Left lung (tissue), 14 donors: ENCODE results near the gene BSPH1. TPM values are rescaled to one million over a fixed set of nuclear protein-coding genes. Genes with fewer than 3 reads are reported as not detected.

ENCODE experiments used
- ATAC-seq: fragments of 200-7000 bp; cut with Tn5 transposase; one replicate; pipeline ENCODE4 v1.9.1; 2020; ENCODE audit warnings: moderate library complexity
- DNase-seq, 4 donors: peaks; one replicate each; pipeline ENCODE4 v3.0.0-alpha.2; 2013 to 2020
- H3K27ac ChIP-seq, 2 donors: fragments of 200-600 bp; sonication (generic) in 1 of 2; one replicate each; pipeline versions ENCODE4 v1.5.0 to v1.8.0; 2020 to 2021
- H3K27me3 ChIP-seq, 2 donors: fragments of 200-600 bp; sonication (generic) in 1 of 2; one replicate each; pipeline versions ENCODE4 v1.5.0 to v1.8.0; 2020 to 2021
- H3K36me3 ChIP-seq, 2 donors: fragments of 200-600 bp; sonication (generic) in 1 of 2; one replicate each; pipeline versions ENCODE4 v1.5.0 to v1.8.0; 2020 to 2021
- H3K4me1 ChIP-seq, 2 donors: fragments of 200-600 bp; one replicate each; pipeline ENCODE4 v1.8.0; 2021
- H3K4me3 ChIP-seq, 2 donors: fragments of 200-600 bp; sonication (generic) in 1 of 2; one replicate each; pipeline versions ENCODE4 v1.5.0 to v1.8.0; 2020 to 2021; ENCODE audit warnings: mild to moderate bottlenecking in 1 of 2
- H3K9me3 ChIP-seq, 2 donors: fragments of 200-600 bp; sonication (generic) in 1 of 2; one replicate each; pipeline versions ENCODE4 v1.5.0 to v1.8.0; 2020 to 2021
- intact Hi-C, 2 donors: fragments of 100-400 bp; cut with DNase I; formaldehyde crosslinking; loops; one replicate each; pipeline versions ENCODE4 v1.11.2 to v1.14.2; 2022
- long read RNA-seq, 12 donors: library from polyadenylated mRNA in 2 of 12; unstranded in 2 of 12; transcript quantifications; one replicate each; pipeline ENCODE4 v2.0.0 and lab custom pipeline, GENCODE V29; 2019 to 2026
- polyA plus RNA-seq, 6 donors: library from polyadenylated mRNA; unstranded; fragments of 120-200 nt; gene quantifications; one replicate each; pipeline ENCODE4 v1.2.1, GENCODE V29; 2013; ENCODE audit not compliant: insufficient read length in 6 of 6
- total RNA-seq, 2 donors: library from RNA; stranded (reverse); fragmentation: NEBNext Ultra II Directional; extraction: Animal tissue kit (Norgen Biotek cat#: 25700); gene quantifications; one replicate each; pipeline ENCODE4 v1.2.1, GENCODE V29; 2021
- TF ChIP-seq, protein P1 (sequence below), 2 donors: fragments of 200-600 bp; sonication (generic) in 1 of 2; IDR thresholded peaks; one replicate each; pipeline versions ENCODE4 v1.5.0 to v1.8.0; 2021; ENCODE audit warnings: antibody characterized with exemption in 2 of 2
- donor health status: DM: no; HTN: yes; CAD: no.
- donor health status: DM: no; HTN: no; CAD: no.

Gene BSPH1, protein sequence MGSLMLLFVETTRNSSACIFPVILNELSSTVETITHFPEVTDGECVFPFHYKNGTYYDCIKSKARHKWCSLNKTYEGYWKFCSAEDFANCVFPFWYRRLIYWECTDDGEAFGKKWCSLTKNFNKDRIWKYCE
- total RNA-seq, result not detected
- polyA plus RNA-seq, result not detected
- long read RNA-seq, donor 1, result 0 reads
- long read RNA-seq, donor 2, result 0 reads
- long read RNA-seq, donor 3, result 0 reads
- long read RNA-seq, donor 4, result 0 reads
- long read RNA-seq, donor 5, result 0 reads
- long read RNA-seq, donor 6, result 0 reads
- long read RNA-seq, donor 7, result 0 reads
- long read RNA-seq, donor 8, result 0 reads
- long read RNA-seq, donor 9, result 0 reads
- long read RNA-seq, donor 10, result 0 reads
- long read RNA-seq, donor 11, result 0 reads
- long read RNA-seq, donor 12, result 0 reads

DNA sequence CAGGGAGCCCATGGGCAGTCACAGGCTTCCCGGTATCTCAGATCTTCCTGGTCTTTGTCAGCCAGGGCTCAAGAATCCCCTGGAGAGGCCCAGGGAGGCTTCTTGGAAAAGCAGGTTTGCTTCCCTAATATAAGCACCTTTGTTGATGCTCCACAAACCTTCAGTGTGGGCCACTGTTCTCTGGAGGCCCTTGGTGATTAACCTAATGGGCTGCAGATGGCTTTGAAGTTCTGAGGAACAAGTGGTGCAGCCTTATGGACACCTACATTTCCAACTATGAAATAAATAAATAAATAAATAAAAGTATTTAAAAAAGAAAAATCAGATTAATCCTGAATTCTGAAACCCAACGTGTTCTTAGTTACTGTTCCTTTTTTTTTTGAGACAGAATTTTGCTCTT is at the start of gene BSPH1:
Gene BSPH1 (minus strand): TSS at position 101 of the 400 bp plus-strand sequence. CDS start 89 bp downstream, at position 12.
- intact Hi-C loops, result no loop called here

DNA sequence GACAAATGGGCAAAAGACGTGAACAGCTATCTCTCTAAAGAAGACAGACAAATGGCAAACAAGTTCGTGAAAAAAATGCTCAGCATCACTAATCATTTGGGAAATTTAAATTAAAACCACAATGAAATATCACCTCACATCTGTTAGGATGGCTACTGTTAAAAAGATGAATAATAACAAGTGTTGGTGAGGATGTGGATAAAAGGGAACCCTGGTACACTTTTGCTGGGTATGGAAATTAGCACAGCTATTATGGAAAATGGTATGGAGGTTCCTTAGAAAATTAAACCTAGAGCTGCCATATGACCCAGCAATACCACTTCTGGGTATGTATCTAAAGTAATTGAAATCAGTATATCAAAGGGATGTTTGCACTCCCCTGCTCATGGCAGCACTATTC is 44.8 kb upstream of the BSPH1 start:
- DNase-seq (no peak), ATAC-seq (no peak)
- Histone ChIP-seq H3K9me3 (peaks cover 0 to 23% of the 10 kb centered on the region in 2 donors), H3K27ac (no peak overlapping the region), H3K36me3 (no peaks in the 10 kb centered on the region), H3K4me1 (no peaks in the 10 kb centered on the region), H3K4me3 (no peak overlapping the region), H3K27me3 (peaks cover 0 to 17% of the 10 kb centered on the region in 2 donors)
- TF ChIP-seq, protein P1, sequence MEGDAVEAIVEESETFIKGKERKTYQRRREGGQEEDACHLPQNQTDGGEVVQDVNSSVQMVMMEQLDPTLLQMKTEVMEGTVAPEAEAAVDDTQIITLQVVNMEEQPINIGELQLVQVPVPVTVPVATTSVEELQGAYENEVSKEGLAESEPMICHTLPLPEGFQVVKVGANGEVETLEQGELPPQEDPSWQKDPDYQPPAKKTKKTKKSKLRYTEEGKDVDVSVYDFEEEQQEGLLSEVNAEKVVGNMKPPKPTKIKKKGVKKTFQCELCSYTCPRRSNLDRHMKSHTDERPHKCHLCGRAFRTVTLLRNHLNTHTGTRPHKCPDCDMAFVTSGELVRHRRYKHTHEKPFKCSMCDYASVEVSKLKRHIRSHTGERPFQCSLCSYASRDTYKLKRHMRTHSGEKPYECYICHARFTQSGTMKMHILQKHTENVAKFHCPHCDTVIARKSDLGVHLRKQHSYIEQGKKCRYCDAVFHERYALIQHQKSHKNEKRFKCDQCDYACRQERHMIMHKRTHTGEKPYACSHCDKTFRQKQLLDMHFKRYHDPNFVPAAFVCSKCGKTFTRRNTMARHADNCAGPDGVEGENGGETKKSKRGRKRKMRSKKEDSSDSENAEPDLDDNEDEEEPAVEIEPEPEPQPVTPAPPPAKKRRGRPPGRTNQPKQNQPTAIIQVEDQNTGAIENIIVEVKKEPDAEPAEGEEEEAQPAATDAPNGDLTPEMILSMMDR (IDR thresholded peaks at IDR 0.05), result no peak
- intact Hi-C loops, result no loop called here

More for the DNA sequence above, at the start of gene BSPH1:
- no peaks in the 10 kb centered on the region for H3K36me3 ChIP-seq
- no peak for ATAC-seq
- DNase-seq, result no peak
- TF ChIP-seq, protein P1 (IDR thresholded peaks at IDR 0.05), result no peak
- no peaks in the 10 kb centered on the region for H3K4me1 ChIP-seq
- H3K4me3 ChIP-seq, result no peak within 1 kb of the TSS
- H3K27me3 ChIP-seq, result peaks cover 0 to 65% of the 10 kb centered on the region in 2 donors
- H3K9me3 ChIP-seq, result no peaks in the 10 kb centered on the region
- H3K27ac ChIP-seq, result no peak within 1 kb of the TSS

DNA sequence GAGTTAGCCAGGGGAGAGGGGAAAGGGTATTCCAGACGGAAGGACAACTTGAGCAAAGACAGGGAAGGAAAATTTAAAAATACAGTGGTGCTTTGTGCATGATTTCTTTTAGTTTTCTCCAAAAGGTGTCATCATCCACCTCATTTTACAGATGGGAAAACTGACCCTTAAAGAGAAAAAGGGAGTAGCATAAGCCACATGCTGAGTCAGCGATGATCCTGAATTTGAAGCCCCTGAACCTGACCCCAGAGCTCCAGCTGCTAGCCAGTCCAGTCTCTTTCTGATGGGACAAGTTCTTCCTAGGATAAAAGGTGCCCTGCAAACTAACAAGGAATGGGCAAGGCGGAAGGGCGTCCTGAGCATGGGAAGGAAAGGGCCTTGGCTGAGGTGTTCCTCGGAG is 41.6 kb upstream of the BSPH1 start:
- intact Hi-C loops, result no loop called here
- TF ChIP-seq, protein P1 (IDR thresholded peaks at IDR 0.05), result no peak
- Histone ChIP-seq H3K9me3 (peaks cover 0 to 23% of the 10 kb centered on the region in 2 donors), H3K4me1 (no peaks in the 10 kb centered on the region), H3K36me3 (no peaks in the 10 kb centered on the region), H3K27ac (no peak overlapping the region), H3K27me3 (peaks cover 0 to 38% of the 10 kb centered on the region in 2 donors), H3K4me3 (no peak overlapping the region)
- ATAC-seq (no peak), DNase-seq (no peak)

DNA sequence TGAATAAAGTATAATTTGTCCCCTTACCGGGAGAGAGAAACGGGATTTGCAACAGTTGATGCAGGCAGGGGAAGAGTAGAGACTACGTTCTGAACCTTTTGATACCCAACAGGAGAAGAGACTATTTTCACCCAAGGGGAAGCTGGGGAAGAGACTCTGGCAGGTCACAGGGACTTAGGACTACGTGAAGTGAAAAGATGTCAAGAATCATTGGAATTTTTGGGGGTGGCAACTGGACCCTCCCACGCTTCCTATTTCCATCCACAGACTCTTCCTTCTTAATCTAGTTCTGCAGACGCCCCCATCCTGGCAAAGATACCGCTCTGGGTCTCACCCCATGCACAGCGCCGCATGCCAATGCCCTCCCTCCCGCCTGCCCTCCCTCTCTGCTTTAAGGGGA is 38.1 kb upstream of the BSPH1 start:
- Histone ChIP-seq H3K27ac (no peak overlapping the region), H3K4me3 (no peak overlapping the region), H3K27me3 (peaks cover 0 to 39% of the 10 kb centered on the region in 2 donors), H3K9me3 (no peaks in the 10 kb centered on the region), H3K4me1 (no peaks in the 10 kb centered on the region), H3K36me3 (no peaks in the 10 kb centered on the region)
- intact Hi-C loops, result no loop called here
- DNase-seq, result no peak
- ATAC-seq, result no peak
- TF ChIP-seq, protein P1 (IDR thresholded peaks at IDR 0.05), result no peak

DNA sequence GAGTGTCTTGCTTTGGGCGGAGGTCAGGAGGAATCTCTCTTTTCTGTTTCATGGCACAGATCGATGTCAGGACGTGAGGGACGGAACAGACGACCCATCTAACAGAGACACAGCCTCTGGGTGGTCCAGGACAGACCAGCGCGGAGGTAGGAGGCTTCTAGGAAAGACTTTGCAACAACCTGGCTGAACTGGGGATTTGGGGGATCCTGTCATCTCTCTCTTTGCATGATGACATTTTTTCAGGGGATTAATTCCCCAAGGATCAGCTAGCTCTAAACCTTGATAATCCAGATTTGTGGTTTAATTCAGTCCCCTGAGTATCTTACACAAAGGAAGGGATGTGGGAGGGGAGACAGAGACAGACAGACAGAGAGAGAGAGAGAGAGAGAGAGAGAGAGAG is 37.5 kb upstream of the BSPH1 start:
- intact Hi-C loops, result no loop called here
- no peak for ATAC-seq
- H3K9me3 ChIP-seq, result no peaks in the 10 kb centered on the region
- H3K27me3 ChIP-seq, result peaks cover 0 to 39% of the 10 kb centered on the region in 2 donors
- H3K27ac ChIP-seq, result no peak overlapping the region
- no peaks in the 10 kb centered on the region for H3K4me1 ChIP-seq
- DNase-seq, result no peak
- no peaks in the 10 kb centered on the region for H3K36me3 ChIP-seq
- no peak overlapping the region for H3K4me3 ChIP-seq
- TF ChIP-seq, protein P1 (IDR thresholded peaks at IDR 0.05), result no peak
